ENCODE data around the gene SHISA6. TPM values are rescaled to one million over a fixed set of nuclear protein-coding genes. Genes with fewer than 3 reads are reported as not detected.
A peak's percentile ranks its signal among the peaks of the same experiment; 100 is the strongest.

The SHISA6 gene
- total and polyA plus RNA-seq, 11 donors = 0.16 to 1.0 (median 0.29) TPM

GRCh38 chr17:11245187-11245586 lies 4.2 kb downstream of the SHISA6 start:
- H3K9me3 ChIP-seq = no peaks in the 10 kb centered on the region
- DNase-seq = peak in 1 of 5 donors; percentile 40
- intact Hi-C loops (cut with DNase I) = no loop called here
- H3K27me3 ChIP-seq = peaks cover 8 to 72% (median 34%) of the 10 kb centered on the region in 9 donors
- TF ChIP-seq POLR2A (IDR thresholded peaks at IDR 0.05) = no peak
- TF ChIP-seq, protein P1, sequence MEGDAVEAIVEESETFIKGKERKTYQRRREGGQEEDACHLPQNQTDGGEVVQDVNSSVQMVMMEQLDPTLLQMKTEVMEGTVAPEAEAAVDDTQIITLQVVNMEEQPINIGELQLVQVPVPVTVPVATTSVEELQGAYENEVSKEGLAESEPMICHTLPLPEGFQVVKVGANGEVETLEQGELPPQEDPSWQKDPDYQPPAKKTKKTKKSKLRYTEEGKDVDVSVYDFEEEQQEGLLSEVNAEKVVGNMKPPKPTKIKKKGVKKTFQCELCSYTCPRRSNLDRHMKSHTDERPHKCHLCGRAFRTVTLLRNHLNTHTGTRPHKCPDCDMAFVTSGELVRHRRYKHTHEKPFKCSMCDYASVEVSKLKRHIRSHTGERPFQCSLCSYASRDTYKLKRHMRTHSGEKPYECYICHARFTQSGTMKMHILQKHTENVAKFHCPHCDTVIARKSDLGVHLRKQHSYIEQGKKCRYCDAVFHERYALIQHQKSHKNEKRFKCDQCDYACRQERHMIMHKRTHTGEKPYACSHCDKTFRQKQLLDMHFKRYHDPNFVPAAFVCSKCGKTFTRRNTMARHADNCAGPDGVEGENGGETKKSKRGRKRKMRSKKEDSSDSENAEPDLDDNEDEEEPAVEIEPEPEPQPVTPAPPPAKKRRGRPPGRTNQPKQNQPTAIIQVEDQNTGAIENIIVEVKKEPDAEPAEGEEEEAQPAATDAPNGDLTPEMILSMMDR (IDR thresholded peaks at IDR 0.05) = no peak
- 32 to 43% (median 36%) methylated on average over 7 of the region's 7 CpGs for WGBS, 4 donors
- ATAC-seq = peak in 1 of 4 donors; percentile 15
- H3K4me1 ChIP-seq = peaks cover 0 to 7% (median 0%) of the 10 kb centered on the region in 12 donors
- H3K27ac ChIP-seq = peak overlapping the region in 3 of 12 donors; percentile 4 to 37 (median 11)
- no peak overlapping the region for H3K4me3 ChIP-seq
- H3K36me3 ChIP-seq = no peaks in the 10 kb centered on the region

- peaks cover 8 to 70% (median 28%) of the 10 kb centered on the region in 9 donors for H3K27me3 ChIP-seq
- ATAC-seq = no peak
- intact Hi-C loops (cut with DNase I) = no loop called here
These were observed 4.8 kb downstream of the SHISA6 start for GRCh38 chr17:11245791-11246190.

DNA sequence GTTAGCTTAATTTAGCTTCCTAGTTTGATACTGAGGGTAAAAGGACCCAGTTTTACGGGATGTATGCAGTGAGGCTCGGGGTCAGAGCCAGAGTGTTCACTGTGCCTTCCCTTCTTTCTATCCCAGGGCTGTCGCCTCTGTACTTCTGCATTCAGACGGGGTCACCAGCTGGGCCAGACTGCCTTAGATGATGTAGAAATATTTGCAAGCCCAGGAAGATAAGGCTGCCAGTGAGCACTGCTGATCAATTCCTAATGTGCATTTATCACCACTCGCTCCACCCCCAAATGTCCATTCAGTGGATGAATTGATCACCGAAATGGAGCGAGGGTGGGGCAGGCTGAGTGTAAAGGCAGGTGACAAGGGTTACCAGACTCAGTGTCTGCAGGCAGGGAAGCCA lies 9.1 kb downstream of the SHISA6 start:
- Histone ChIP-seq H3K27me3 (peaks cover 0 to 50% (median 2%) of the 10 kb centered on the region in 9 donors), H3K36me3 (no peaks in the 10 kb centered on the region), H3K4me1 (no peaks in the 10 kb centered on the region), H3K27ac (no peak overlapping the region), H3K4me3 (no peak overlapping the region), H3K9me3 (no peaks in the 10 kb centered on the region)
- no peak for ATAC-seq
- DNase-seq = no peak
- 85 to 92% (median 88%) methylated on average over 7 of the region's 7 CpGs for WGBS, 4 donors
- TF ChIP-seq, protein P1 (IDR thresholded peaks at IDR 0.05) = no peak
- TF ChIP-seq POLR2A (IDR thresholded peaks at IDR 0.05) = no peak
- intact Hi-C loops (cut with DNase I) = no loop called here

More at GRCh38 chr17:11245791-11246190, 4.8 kb downstream of the SHISA6 start:
- TF ChIP-seq, protein P1 (IDR thresholded peaks at IDR 0.05) = no peak
- no peak for TF ChIP-seq POLR2A (IDR thresholded peaks at IDR 0.05)
- no peak for DNase-seq
- Histone ChIP-seq H3K27ac (peak overlapping the region in 1 of 12 donors; percentile 37), H3K36me3 (no peaks in the 10 kb centered on the region), H3K4me3 (no peak overlapping the region), H3K4me1 (peaks cover 0 to 1% (median 0%) of the 10 kb centered on the region in 12 donors), H3K9me3 (no peaks in the 10 kb centered on the region)
- 72 to 83% (median 81%) methylated on average over 3 of the region's 3 CpGs for WGBS, 4 donors

DNA sequence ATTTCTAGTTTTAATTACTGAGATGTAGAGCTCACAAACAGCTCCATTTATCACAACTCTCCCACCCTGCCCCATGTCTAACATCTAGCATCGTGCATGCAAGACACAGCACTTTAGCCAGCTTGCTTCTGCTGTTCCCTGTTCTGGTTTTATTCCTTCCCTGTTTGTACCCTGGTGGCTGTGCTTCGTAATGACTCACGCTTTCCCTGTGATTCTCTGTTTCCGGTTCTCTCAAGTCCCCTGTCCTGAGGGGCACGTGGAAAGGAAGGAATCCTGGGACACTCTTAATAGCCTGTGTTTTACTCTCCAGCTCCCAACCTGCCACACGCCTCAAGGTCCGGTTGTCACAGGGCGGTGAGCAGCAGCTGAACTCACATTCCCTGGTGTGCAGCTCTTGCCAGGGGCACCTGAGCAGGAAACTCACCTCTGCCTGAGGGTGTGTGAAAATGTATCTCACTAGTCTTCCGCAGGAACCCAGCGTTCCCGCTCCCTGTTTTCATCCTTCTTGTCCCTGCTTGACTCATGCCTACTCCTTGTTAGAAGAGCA lies 10.6 kb downstream of the SHISA6 start:
- no peaks in the 10 kb centered on the region for H3K9me3 ChIP-seq
- H3K27ac ChIP-seq = no peak overlapping the region
- intact Hi-C loops (cut with DNase I) = no loop called here

More for the DNA sequence above, 10.6 kb downstream of the SHISA6 start:
- H3K4me3 ChIP-seq = no peak overlapping the region
- ATAC-seq (no peak), DNase-seq (no peak)
- no peaks in the 10 kb centered on the region for H3K4me1 ChIP-seq
- no peaks in the 10 kb centered on the region for H3K36me3 ChIP-seq
- H3K27me3 ChIP-seq = peaks cover 0 to 39% (median 0%) of the 10 kb centered on the region in 9 donors
- 62 to 67% (median 65%) methylated on average over 11 of the region's 11 CpGs for WGBS, 4 donors
- TF ChIP-seq, protein P1 (IDR thresholded peaks at IDR 0.05) = no peak
- no peak for TF ChIP-seq POLR2A (IDR thresholded peaks at IDR 0.05)

Measured in heart left ventricle (tissue), 16 donors.